ENCODE measurements around the gene DENND1A. TPM values are rescaled to one million over a fixed set of nuclear protein-coding genes. Genes with fewer than 3 reads are reported as not detected.
"Not testable (repeated sequence)": the region's sequence is repeated elsewhere in the genome, so short reads cannot be mapped to it uniquely, and the experiment has no call there.

Gene DENND1A
- polyA plus RNA-seq, 1 experiment, result 16.2 TPM

GRCh38 chr9:123922911-123923310 is 7.0 kb downstream of the DENND1A start:
- Histone ChIP-seq H3K27ac (ENCODE audit: low read depth, low read length) (no peak overlapping the region), H3K27me3 (ENCODE audit: control insufficient read depth, insufficient read depth, low read length) (no peaks in the 10 kb centered on the region), H3K9me3 (ENCODE audit: control insufficient read depth, insufficient read depth, low read length) (no peaks in the 10 kb centered on the region), H3K4me3 (ENCODE audit: low read depth, low read length) (no peak overlapping the region)
- no peak for TF ChIP-seq CTCF (IDR thresholded peaks at IDR 0.05; ENCODE audit: low read depth, low read length)
- ChIA-PET CTCF (no interaction called here), POLR2A (no interaction called here)
- DNase-seq (ENCODE audit: low read depth, low spot score), result no peak

- no peak for DNase-seq (ENCODE audit: low read depth, low spot score)
- H3K9me3 ChIP-seq (ENCODE audit: control insufficient read depth, insufficient read depth, low read length), result no peaks in the 10 kb centered on the region
- H3K27me3 ChIP-seq (ENCODE audit: control insufficient read depth, insufficient read depth, low read length), result no peaks in the 10 kb centered on the region
- no peak overlapping the region for H3K4me3 ChIP-seq (ENCODE audit: low read depth, low read length)
- H3K27ac ChIP-seq (ENCODE audit: low read depth, low read length), result no peak overlapping the region
- ChIA-PET CTCF (interaction anchor here (0.8 kb wide), 1 partner anchor 93 kb away, joined by 3 read pairs; no protein-coding TSS in a partner anchor), POLR2A (no interaction called here)
- no peak for TF ChIP-seq CTCF (IDR thresholded peaks at IDR 0.05; ENCODE audit: low read depth, low read length)
Observed at GRCh38 chr9:123922431-123922830, 7.5 kb downstream of the DENND1A start.

- ChIA-PET CTCF (no interaction called here), POLR2A (no interaction called here)
- no peak overlapping the region for H3K27ac ChIP-seq (ENCODE audit: low read depth, low read length)
Observed at GRCh38 chr9:123914517-123915196, 15.3 kb downstream of the DENND1A start.

GRCh38 chr9:123912167-123912897 is 17.6 kb downstream of the DENND1A start:
- Histone ChIP-seq H3K27me3 (ENCODE audit: control insufficient read depth, insufficient read depth, low read length) (no peaks in the 10 kb centered on the region), H3K4me3 (ENCODE audit: low read depth, low read length) (no peak overlapping the region), H3K27ac (ENCODE audit: low read depth, low read length) (no peak overlapping the region), H3K9me3 (ENCODE audit: control insufficient read depth, insufficient read depth, low read length) (no peaks in the 10 kb centered on the region)
- ChIA-PET CTCF (interaction anchor here (0.6 kb wide), 1 partner anchor 128 kb away, joined by 3 read pairs; no protein-coding TSS in a partner anchor), POLR2A (no interaction called here)
- DNase-seq (ENCODE audit: low read depth, low spot score), result no peak
- TF ChIP-seq CTCF (IDR thresholded peaks at IDR 0.05; ENCODE audit: low read depth, low read length), result no peak

More at GRCh38 chr9:123914517-123915196, 15.3 kb downstream of the DENND1A start:
- TF ChIP-seq CTCF (IDR thresholded peaks at IDR 0.05; ENCODE audit: low read depth, low read length), result no peak
- no peaks in the 10 kb centered on the region for H3K9me3 ChIP-seq (ENCODE audit: control insufficient read depth, insufficient read depth, low read length)
- no peaks in the 10 kb centered on the region for H3K27me3 ChIP-seq (ENCODE audit: control insufficient read depth, insufficient read depth, low read length)
- DNase-seq (ENCODE audit: low read depth, low spot score), result no peak
- H3K4me3 ChIP-seq (ENCODE audit: low read depth, low read length), result no peak overlapping the region

GRCh38 chr9:123911024-123911423 is 18.9 kb downstream of the DENND1A start:
- POLR2A ChIA-PET, result no interaction called here
- no peak for DNase-seq (ENCODE audit: low read depth, low spot score)
- no peaks in the 10 kb centered on the region for H3K9me3 ChIP-seq (ENCODE audit: control insufficient read depth, insufficient read depth, low read length)
- no peak overlapping the region for H3K4me3 ChIP-seq (ENCODE audit: low read depth, low read length)
- CTCF ChIA-PET, result no interaction called here
- H3K27ac ChIP-seq (ENCODE audit: low read depth, low read length), result no peak overlapping the region
- no peaks in the 10 kb centered on the region for H3K27me3 ChIP-seq (ENCODE audit: control insufficient read depth, insufficient read depth, low read length)
- TF ChIP-seq CTCF (IDR thresholded peaks at IDR 0.05; ENCODE audit: low read depth, low read length), result no peak

- DNase-seq (ENCODE audit: low read depth, low spot score); H3K9me3 ChIP-seq (ENCODE audit: control insufficient read depth, insufficient read depth, low read length); POLR2A ChIA-PET; H3K27me3 ChIP-seq (ENCODE audit: control insufficient read depth, insufficient read depth, low read length); CTCF ChIA-PET; H3K27ac ChIP-seq (ENCODE audit: low read depth, low read length); H3K4me3 ChIP-seq (ENCODE audit: low read depth, low read length): not testable (repeated sequence)
Observed at GRCh38 chr9:123909192-123909591, 20.7 kb downstream of the DENND1A start.

- CTCF ChIA-PET, result not testable (repeated sequence)
Observed at GRCh38 chr9:123903550-123903949, 26.4 kb downstream of the DENND1A start.

More at GRCh38 chr9:123903550-123903949, 26.4 kb downstream of the DENND1A start:
- DNase-seq (ENCODE audit: low read depth, low spot score); H3K27ac ChIP-seq (ENCODE audit: low read depth, low read length); POLR2A ChIA-PET; H3K27me3 ChIP-seq (ENCODE audit: control insufficient read depth, insufficient read depth, low read length); H3K9me3 ChIP-seq (ENCODE audit: control insufficient read depth, insufficient read depth, low read length); H3K4me3 ChIP-seq (ENCODE audit: low read depth, low read length): not testable (repeated sequence)
